Nephron (organoid): ENCODE data around the gene VTI1A.
"Not testable (repeated sequence)": the region's sequence is repeated elsewhere in the genome, so short reads cannot be mapped to it uniquely, and the experiment has no call there.

Source experiments
- H3K27ac Mint-ChIP-seq, 3 experiments: 2 replicates each; pipeline ENCODE4 v1.8.0; 2020; ENCODE audit warnings: mixed read lengths in 3 of 3, mild to moderate bottlenecking in 2 of 3, moderate library complexity in 1 of 3
- H3K27me3 Mint-ChIP-seq: 2 replicates; pipeline ENCODE4 v1.8.0; 2021; ENCODE audit warnings: low read depth, mild to moderate bottlenecking, moderate library complexity, mixed read lengths
- H3K36me3 Mint-ChIP-seq: 2 replicates; pipeline ENCODE4 v1.8.0; 2020; ENCODE audit warnings: low read depth, mixed read lengths
- H3K4me1 Mint-ChIP-seq: 2 replicates; pipeline ENCODE4 v1.8.0; 2020; ENCODE audit warnings: mixed read lengths
- H3K4me3 Mint-ChIP-seq, 3 experiments: 2 replicates each; pipeline ENCODE4 v1.8.0; 2020; ENCODE audit warnings: mild to moderate bottlenecking in 3 of 3, mixed read lengths in 3 of 3, moderate library complexity in 2 of 3
- H3K9me3 Mint-ChIP-seq: 2 replicates; pipeline ENCODE4 v1.8.0; 2020; ENCODE audit warnings: mixed read lengths
- TF ChIP-seq, protein P1 (sequence below), 3 experiments: fragments of 200-600 bp; sonication (generic); IDR thresholded peaks; one replicate each; pipeline ENCODE4 v1.5.0; 2021; ENCODE audit warnings: antibody characterized with exemption in 3 of 3; ENCODE audit not compliant: unreplicated experiment in 3 of 3

The VTI1A gene

DNA sequence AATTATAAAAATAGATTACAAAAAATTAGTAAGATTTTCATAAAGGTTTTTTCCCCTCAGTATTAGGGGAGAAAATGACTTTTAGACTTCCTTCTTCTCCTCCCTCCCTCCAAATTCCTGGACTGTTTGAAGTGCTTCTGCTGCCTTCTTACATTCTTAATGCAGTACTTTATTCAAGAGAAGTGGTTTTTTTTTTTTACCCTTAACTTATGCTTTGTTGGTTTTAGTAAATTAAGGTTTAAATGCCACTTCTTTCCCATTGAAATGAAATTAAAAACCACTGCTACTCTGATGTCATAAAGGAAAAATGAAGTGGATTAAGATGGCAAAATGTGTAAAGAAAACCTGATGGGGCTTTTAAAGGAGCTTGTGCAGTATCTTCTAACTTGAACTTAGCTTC is 140.7 kb downstream of the VTI1A start:
- TF ChIP-seq, protein P1, sequence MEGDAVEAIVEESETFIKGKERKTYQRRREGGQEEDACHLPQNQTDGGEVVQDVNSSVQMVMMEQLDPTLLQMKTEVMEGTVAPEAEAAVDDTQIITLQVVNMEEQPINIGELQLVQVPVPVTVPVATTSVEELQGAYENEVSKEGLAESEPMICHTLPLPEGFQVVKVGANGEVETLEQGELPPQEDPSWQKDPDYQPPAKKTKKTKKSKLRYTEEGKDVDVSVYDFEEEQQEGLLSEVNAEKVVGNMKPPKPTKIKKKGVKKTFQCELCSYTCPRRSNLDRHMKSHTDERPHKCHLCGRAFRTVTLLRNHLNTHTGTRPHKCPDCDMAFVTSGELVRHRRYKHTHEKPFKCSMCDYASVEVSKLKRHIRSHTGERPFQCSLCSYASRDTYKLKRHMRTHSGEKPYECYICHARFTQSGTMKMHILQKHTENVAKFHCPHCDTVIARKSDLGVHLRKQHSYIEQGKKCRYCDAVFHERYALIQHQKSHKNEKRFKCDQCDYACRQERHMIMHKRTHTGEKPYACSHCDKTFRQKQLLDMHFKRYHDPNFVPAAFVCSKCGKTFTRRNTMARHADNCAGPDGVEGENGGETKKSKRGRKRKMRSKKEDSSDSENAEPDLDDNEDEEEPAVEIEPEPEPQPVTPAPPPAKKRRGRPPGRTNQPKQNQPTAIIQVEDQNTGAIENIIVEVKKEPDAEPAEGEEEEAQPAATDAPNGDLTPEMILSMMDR (IDR thresholded peaks at IDR 0.05; ENCODE audit: unreplicated experiment in 3 of 3): no peak
- Mint-ChIP-seq H3K4me3 (no peak overlapping the region), H3K27me3 (no peaks in the 10 kb centered on the region), H3K4me1 (peaks cover 10% of the 10 kb centered on the region), H3K36me3 (peaks cover 3% of the 10 kb centered on the region), H3K27ac (peak overlapping the region in 1 of 3 experiments; percentile 70), H3K9me3 (no peaks in the 10 kb centered on the region)

DNA sequence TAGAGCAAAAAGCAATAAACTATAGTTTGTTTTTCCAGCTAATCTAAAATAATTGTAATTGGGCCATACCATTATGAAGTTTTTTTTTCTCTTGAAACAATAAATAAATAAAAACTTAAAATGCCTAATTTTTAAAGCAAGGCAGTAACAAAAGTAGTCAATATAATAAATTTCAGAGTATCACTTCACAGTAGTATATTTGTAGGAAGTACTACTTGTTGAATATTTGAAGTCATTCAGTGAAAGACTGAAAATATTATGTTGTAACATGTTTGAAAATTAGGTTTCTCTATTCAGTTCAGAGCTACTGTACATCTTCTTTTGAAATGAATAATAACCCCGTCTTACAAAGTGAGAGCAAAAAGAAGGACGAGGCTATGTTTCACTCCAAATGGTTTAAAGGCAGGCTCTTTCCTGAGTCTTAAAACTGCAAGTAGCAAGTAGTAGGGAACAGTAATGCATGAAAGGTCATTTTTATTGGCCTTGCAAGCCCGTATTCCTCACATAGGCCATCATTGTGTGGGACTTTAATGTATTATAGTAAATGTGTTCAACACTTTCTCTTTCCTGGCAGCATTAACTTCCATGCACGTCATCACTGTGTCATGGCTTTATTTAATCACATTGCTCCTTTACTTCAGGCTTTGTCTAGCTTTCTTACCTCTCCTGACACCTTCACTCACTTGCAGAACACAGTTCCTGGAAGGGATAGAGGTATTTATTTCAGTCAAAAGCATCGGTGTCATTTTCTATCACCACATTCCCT is 141.4 kb downstream of the VTI1A start:
- TF ChIP-seq, protein P1 (IDR thresholded peaks at IDR 0.05; ENCODE audit: unreplicated experiment in 3 of 3): no peak
- no peaks in the 10 kb centered on the region for H3K27me3 Mint-ChIP-seq
- no peak overlapping the region for H3K4me3 Mint-ChIP-seq
- H3K27ac Mint-ChIP-seq: no peak overlapping the region
- H3K9me3 Mint-ChIP-seq: no peaks in the 10 kb centered on the region
- H3K4me1 Mint-ChIP-seq: peaks cover 10% of the 10 kb centered on the region
- H3K36me3 Mint-ChIP-seq: peaks cover 3% of the 10 kb centered on the region

DNA sequence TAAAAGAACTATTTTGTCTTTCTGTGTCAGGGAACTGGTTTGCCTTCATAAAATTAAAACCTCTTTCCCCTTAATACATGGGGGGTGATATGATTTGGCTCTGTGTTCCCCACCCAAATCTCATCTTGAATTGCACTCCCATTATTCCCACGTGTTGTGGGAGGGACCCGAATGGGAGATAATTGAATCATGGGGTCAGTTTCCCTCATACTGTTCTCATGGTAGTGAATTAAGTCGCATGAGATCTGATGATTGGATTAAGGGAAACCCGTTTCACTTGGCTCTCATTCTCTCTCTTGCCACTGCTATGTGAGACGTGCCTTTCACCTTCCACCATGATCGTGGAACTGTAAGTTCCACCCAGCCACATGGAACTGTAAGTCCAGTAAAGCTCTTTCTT is 142.1 kb downstream of the VTI1A start:
- Mint-ChIP-seq H3K4me1 (peaks cover 10% of the 10 kb centered on the region), H3K27ac (no peak overlapping the region), H3K36me3 (peaks cover 3% of the 10 kb centered on the region), H3K9me3 (no peaks in the 10 kb centered on the region), H3K27me3 (no peaks in the 10 kb centered on the region), H3K4me3 (no peak overlapping the region)
- TF ChIP-seq, protein P1 (IDR thresholded peaks at IDR 0.05; ENCODE audit: unreplicated experiment in 3 of 3): no peak

DNA sequence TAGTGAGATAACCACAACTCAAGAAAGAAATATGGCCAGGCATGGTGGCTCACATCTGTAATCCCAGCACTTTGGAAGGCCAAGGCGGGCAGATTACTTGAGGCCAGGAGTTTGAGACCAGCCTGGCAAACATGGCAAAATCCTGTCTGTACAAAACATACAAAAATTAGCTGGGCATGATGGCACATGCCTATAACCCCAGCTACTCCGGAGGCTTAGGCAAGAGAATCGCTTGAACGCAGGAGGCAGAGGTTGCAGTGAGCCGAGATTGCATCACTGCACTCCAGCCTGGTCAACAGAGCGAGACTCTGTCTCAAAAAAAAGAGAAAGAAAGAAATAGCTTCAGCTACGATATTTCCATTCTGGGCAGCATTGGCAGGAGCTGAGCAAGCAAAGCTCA is 143.8 kb downstream of the VTI1A start:
- not testable (repeated sequence) for H3K27me3 Mint-ChIP-seq, H3K4me3 Mint-ChIP-seq, H3K9me3 Mint-ChIP-seq, H3K27ac Mint-ChIP-seq, H3K36me3 Mint-ChIP-seq
- H3K4me1 Mint-ChIP-seq: peaks cover 10% of the 10 kb centered on the region

DNA sequence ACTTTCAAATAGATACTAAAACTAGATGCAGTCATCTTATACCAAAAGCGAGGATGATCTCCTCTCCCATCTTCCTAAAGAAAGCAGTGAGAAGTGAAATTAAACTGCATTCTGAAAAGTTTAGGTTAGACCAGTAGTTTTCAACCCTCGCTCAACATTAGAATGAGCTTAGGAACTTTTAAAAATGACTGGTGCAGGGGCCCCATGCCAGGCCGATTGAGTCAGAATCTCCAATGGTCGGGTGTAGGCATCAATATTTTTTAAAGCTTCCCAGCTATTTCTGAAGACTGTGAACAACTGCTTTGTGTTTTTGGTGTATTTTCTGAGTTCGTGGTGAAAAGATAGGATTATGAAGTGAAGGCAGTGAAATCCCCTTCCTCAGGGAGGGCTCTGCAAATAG is 146.0 kb downstream of the VTI1A start:
- H3K4me3 Mint-ChIP-seq: no peak overlapping the region

DNA sequence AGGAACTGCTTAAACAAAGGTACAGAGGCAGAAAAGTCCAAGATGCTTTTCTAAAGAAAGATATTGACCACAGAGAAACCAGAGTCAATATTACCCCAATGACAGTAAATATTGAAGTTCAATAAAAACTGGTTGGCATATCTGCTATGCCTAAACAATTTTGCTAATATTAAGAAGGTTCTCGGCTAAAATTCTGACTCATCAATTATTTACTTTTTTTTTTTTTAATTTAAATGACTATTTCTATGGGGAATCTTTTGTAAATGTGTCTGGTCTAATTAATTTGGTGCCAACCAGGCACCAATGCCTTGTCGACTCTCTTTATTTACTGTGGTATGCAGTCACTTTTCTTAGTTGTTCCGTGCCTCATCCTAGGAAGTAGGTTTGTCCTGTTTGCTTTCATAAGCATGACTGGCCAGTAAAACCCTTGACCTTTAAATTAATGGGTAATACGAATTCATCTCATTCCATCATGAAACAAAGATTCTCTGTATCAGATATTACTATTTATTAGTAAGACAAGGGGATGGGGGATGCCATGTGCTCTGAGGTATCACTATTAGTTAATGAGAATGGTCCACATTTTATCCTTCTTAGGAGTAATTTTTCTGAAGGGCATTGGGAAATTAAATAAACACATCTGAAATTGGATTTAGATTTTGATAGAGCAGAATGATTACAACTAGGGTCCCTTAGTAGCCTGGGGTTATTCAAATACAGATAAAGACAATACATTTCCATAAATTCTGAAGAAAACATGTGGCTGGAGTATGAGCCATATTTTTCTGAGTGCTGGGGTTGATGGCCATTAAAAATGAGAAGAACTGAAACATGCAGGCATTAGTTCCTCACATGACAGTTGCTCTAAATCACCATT is 154.4 kb downstream of the VTI1A start:
- TF ChIP-seq, protein P1 (IDR thresholded peaks at IDR 0.05; ENCODE audit: unreplicated experiment in 3 of 3): no peak
- Mint-ChIP-seq H3K27me3 (no peaks in the 10 kb centered on the region), H3K27ac (no peak overlapping the region), H3K4me3 (no peak overlapping the region), H3K36me3 (peaks cover 4% of the 10 kb centered on the region), H3K4me1 (no peaks in the 10 kb centered on the region), H3K9me3 (peaks cover 8% of the 10 kb centered on the region)

More for the DNA sequence above, 146.0 kb downstream of the VTI1A start:
- H3K27ac Mint-ChIP-seq: no peak overlapping the region
- TF ChIP-seq, protein P1 (IDR thresholded peaks at IDR 0.05; ENCODE audit: unreplicated experiment in 3 of 3): no peak
- no peaks in the 10 kb centered on the region for H3K4me1 Mint-ChIP-seq
- H3K36me3 Mint-ChIP-seq: peaks cover 3% of the 10 kb centered on the region
- H3K9me3 Mint-ChIP-seq: peaks cover 5% of the 10 kb centered on the region
- no peaks in the 10 kb centered on the region for H3K27me3 Mint-ChIP-seq
